Stimulated activated CD4-positive, alpha-beta T cell treated with anti-CD3 and anti-CD28 coated beads, Interleukin-2, amount 100 ng/mL, for 48 hours (primary cell): ENCODE data around the gene RPS28.
A peak's percentile ranks its signal among the peaks of the same experiment; 100 is the strongest.
"Not testable (repeated sequence)": the region's sequence is repeated elsewhere in the genome, so short reads cannot be mapped to it uniquely, and the experiment has no call there.

Experiments used
- DNase-seq, 2 donors: peaks; one replicate each; pipeline ENCODE4 v3.0.0-alpha.2; 2020

RPS28 gene

GRCh38 chr19:8320564-8321066 lies 681 bp upstream of the RPS28 start:
- DNase-seq: no peak

- no peak for DNase-seq
Observed at GRCh38 chr19:8321986-8322637, 816 bp downstream of the RPS28 start.

- no peak for DNase-seq
Observed at GRCh38 chr19:8322638-8322997, 1.3 kb downstream of the RPS28 start.

GRCh38 chr19:8323781-8324185 lies 2.5 kb downstream of the RPS28 start:
- DNase-seq: no peak

GRCh38 chr19:8324186-8325050 lies 3.1 kb downstream of the RPS28 start:
- no peak for DNase-seq

GRCh38 chr19:8325454-8325853 lies 4.2 kb downstream of the RPS28 start:
- DNase-seq: no peak

- no peak for DNase-seq
Observed at GRCh38 chr19:8329996-8330395, 8.7 kb downstream of the RPS28 start.

GRCh38 chr19:8331263-8331845 lies 10.1 kb downstream of the RPS28 start:
- DNase-seq: no peak

- DNase-seq: no peak
Observed at GRCh38 chr19:8332976-8333766, 11.9 kb downstream of the RPS28 start.

- DNase-seq: no peak
Observed at GRCh38 chr19:8333767-8334457, 12.6 kb downstream of the RPS28 start.

GRCh38 chr19:8334458-8335342 lies 13.4 kb downstream of the RPS28 start:
- DNase-seq: peak in 1 of 2 donors; percentile 40

- DNase-seq: no peak
Observed at GRCh38 chr19:8335343-8336071, 14.2 kb downstream of the RPS28 start.

GRCh38 chr19:8336072-8336569 lies 14.8 kb downstream of the RPS28 start:
- no peak for DNase-seq

GRCh38 chr19:8336660-8337059 lies 15.4 kb downstream of the RPS28 start:
- DNase-seq: no peak

- DNase-seq: no peak
Observed at GRCh38 chr19:8337728-8338127, 16.4 kb downstream of the RPS28 start.

- DNase-seq: no peak
Observed at GRCh38 chr19:8338835-8339234, 17.5 kb downstream of the RPS28 start.

- DNase-seq: no peak
Observed at GRCh38 chr19:8340341-8341096, 19.2 kb downstream of the RPS28 start.

GRCh38 chr19:8341504-8341903 lies 20.2 kb downstream of the RPS28 start:
- DNase-seq: not testable (repeated sequence)

GRCh38 chr19:8342316-8342683 lies 21.0 kb downstream of the RPS28 start:
- DNase-seq: no peak
